Prostate gland (tissue), 2 donors: ENCODE measurements around the gene APOA5.

Experiments used
- CTCF ChIP-seq, 4 experiments: fragments of 200-600 bp in 2 of 4; fragments of 450-650 bp in 2 of 4; sonication (generic) in 2 of 4; IDR thresholded peaks; 1 replicate in 3 of 4; 2 replicates in 1 of 4; pipeline ENCODE4 v1.5.1; 2016 to 2019; ENCODE audit warnings: antibody characterized with exemption in 4 of 4, mild to moderate bottlenecking in 2 of 4, moderate library complexity in 2 of 4
- POLR2AphosphoS5 ChIP-seq: sonication (generic); formaldehyde crosslinking; IDR thresholded peaks from one replicate; pipeline ENCODE4 v1.6.1; 2017; ENCODE audit warnings: antibody characterized with exemption

DNA sequence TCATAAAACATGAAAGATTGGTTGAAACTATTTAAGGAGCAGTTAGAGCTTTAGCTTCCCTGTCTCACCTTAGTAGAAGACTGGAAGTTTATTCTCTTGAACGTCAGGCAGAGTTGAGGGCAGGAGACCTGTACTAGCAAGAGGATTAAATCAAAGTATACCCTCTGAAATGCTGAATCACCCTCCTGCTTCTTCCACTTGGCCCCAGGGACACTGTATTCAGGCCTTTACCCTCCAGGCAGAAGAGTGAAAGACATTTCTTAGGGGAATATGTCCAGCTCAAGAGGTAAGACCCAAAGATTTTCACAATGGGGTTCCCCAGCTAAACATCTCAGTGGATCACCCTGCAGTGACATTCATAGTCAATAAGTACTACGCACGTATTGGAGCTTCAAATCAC, 19.5 kb upstream of the APOA5 start:
- TF ChIP-seq POLR2AphosphoS5 (no peak), CTCF (IDR thresholded peaks at IDR 0.05) (no peak)
